ENCODE measurements around the gene IMP3.

GRCh38 chr15:75653347-75653913 is 13.4 kb upstream of the IMP3 start:
- TF ChIP-seq CTCF (conservative IDR thresholded peaks at IDR 0.05; ENCODE audit: low read length) (no peak), EZH2phosphoT487 (IDR thresholded peaks at IDR 0.05; ENCODE audit: borderline replicate concordance, low read depth, low read length) (no peak)

Measured in OCI-LY7 (cell line).